WERI-Rb-1 (cell line): ENCODE results near the gene FAT2.

ENCODE experiments used
- DNase-seq: peaks from one replicate; pipeline ENCODE4 v3.0.0-alpha.2; 2020
- H3K27ac ChIP-seq: fragments of 250-450 bp; sonication (Bioruptor Pico); 2 replicates; pipeline ENCODE4 v1.5.1; 2020; ENCODE audit warnings: mild to moderate bottlenecking, moderate library complexity
- H3K27me3 ChIP-seq: fragments of 250-450 bp; sonication (Bioruptor Pico); 2 replicates; pipeline ENCODE4 v1.5.1; 2021; ENCODE audit warnings: mild to moderate bottlenecking, low read depth, moderate library complexity; ENCODE audit not compliant: insufficient read depth, severe bottlenecking
- H3K36me3 ChIP-seq: fragments of 250-450 bp; sonication (Bioruptor Pico); 2 replicates; pipeline ENCODE4 v1.5.1; 2020; ENCODE audit warnings: mild to moderate bottlenecking, moderate library complexity
- H3K4me3 ChIP-seq: 2 replicates; pipeline ENCODE4 v1.5.1; 2011; ENCODE audit warnings: low read depth, mild to moderate bottlenecking, control low read depth, low read length
- H3K9me3 ChIP-seq: fragments of 250-450 bp; sonication (Bioruptor Pico); 2 replicates; pipeline ENCODE4 v1.5.1; 2021; ENCODE audit warnings: mild to moderate bottlenecking, moderate library complexity; ENCODE audit not compliant: severe bottlenecking
- TF ChIP-seq, protein P1 (sequence below): IDR thresholded peaks from 2 replicates; pipeline ENCODE4 v1.5.1; 2011; ENCODE audit warnings: low read depth, mild to moderate bottlenecking, control low read depth, inconsistent platforms, low read length

The FAT2 gene

DNA sequence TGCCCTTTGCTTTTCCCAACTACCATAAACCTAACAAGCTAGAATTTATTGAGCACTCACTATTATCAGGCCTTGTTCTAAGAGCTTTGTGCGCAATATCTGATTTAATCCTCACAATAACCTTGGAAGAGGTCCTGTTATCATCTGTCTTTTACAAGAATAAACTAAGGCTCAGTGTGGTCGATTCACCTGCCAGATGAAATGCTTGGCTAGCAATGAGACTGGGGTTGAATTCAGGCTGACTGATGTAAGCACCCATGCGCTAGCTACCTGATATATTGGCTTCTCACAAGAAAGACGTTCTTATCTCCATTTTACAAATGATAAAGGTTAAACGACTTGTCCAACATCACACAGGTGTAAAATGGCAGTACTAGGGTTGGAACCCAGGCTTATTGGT, 37.4 kb downstream of the FAT2 start:
- no peak overlapping the region for H3K4me3 ChIP-seq
- DNase-seq, result no peak
- TF ChIP-seq, protein P1, sequence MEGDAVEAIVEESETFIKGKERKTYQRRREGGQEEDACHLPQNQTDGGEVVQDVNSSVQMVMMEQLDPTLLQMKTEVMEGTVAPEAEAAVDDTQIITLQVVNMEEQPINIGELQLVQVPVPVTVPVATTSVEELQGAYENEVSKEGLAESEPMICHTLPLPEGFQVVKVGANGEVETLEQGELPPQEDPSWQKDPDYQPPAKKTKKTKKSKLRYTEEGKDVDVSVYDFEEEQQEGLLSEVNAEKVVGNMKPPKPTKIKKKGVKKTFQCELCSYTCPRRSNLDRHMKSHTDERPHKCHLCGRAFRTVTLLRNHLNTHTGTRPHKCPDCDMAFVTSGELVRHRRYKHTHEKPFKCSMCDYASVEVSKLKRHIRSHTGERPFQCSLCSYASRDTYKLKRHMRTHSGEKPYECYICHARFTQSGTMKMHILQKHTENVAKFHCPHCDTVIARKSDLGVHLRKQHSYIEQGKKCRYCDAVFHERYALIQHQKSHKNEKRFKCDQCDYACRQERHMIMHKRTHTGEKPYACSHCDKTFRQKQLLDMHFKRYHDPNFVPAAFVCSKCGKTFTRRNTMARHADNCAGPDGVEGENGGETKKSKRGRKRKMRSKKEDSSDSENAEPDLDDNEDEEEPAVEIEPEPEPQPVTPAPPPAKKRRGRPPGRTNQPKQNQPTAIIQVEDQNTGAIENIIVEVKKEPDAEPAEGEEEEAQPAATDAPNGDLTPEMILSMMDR, result no peak
- no peak overlapping the region for H3K27ac ChIP-seq
- H3K36me3 ChIP-seq, result no peaks in the 10 kb centered on the region
- no peaks in the 10 kb centered on the region for H3K9me3 ChIP-seq
- peaks cover 2% of the 10 kb centered on the region for H3K27me3 ChIP-seq

DNA sequence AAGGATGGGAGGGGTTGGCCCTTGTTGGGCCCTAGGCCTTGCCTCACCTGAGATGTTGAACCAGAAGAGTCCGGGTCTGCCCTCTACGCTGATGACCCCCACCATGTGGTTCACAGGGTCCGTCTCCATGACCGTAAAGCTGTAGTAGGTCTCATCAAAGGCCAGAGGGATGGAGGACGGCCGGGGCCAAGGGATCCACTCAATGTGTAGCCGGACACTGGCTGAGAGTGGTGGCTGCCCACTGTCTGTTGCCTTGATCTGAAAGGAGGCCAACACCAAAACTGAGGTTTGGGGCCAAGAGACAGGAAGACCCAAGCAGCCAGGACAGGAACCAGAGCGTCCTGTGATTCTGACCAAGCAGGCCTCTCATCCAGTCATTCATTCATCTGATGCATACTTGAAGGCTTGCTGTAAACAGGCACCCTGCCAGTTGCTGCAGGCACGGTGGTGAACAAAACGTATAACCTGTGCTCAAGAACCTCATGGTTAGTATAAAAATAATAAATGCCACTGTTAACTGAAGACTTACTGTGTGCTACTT, 37.9 kb downstream of the FAT2 start:
- Histone ChIP-seq H3K27ac (no peak overlapping the region), H3K9me3 (no peaks in the 10 kb centered on the region), H3K36me3 (no peaks in the 10 kb centered on the region), H3K4me3 (no peak overlapping the region), H3K27me3 (no peaks in the 10 kb centered on the region)
- TF ChIP-seq, protein P1, result no peak
- DNase-seq, result no peak

DNA sequence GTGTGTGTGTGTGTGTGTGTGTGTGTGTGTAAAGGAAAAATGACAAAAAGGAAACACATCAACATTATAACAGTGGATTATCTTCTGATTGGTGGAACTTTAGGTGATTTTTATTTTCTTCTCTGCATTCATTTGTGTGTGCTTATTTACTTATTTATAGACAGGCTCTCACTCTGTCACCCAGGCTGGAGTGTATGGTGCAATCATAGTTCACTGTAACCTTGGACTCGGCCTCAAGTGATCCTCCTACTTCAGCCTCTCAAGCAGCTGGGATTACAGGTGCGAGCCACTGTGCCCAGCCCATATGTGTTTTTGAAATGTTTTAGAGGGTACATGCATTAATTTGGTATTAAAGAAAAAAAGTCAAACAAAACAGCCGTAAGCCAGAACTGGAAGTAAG, 39.1 kb downstream of the FAT2 start:
- H3K27ac ChIP-seq, result no peak overlapping the region
- no peaks in the 10 kb centered on the region for H3K9me3 ChIP-seq
- no peaks in the 10 kb centered on the region for H3K27me3 ChIP-seq
- no peak for DNase-seq
- TF ChIP-seq, protein P1, result no peak
- H3K36me3 ChIP-seq, result no peaks in the 10 kb centered on the region
- no peak overlapping the region for H3K4me3 ChIP-seq

DNA sequence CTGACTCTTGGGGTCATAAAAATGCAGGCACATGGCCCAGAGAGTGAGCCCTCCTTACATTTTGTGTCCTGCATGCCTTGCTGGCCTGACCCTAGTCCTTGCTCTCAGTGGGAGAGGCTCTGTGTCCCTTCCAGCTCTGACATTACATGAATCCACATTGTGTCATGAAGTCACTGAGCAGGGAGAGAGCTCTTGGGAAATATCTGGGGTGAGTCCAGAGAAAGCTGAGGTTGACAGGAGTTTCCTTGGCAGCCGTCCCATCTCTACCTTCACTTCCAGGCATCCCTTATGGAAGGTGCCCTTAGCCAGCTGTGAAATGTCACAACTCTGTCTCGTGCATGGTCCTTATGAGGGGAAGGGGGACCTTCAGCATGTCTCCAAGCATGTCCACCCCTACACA, 41.0 kb downstream of the FAT2 start:
- Histone ChIP-seq H3K27me3 (no peaks in the 10 kb centered on the region), H3K36me3 (no peaks in the 10 kb centered on the region), H3K9me3 (no peaks in the 10 kb centered on the region), H3K27ac (no peak overlapping the region), H3K4me3 (no peak overlapping the region)
- no peak for DNase-seq
- TF ChIP-seq, protein P1, result no peak

DNA sequence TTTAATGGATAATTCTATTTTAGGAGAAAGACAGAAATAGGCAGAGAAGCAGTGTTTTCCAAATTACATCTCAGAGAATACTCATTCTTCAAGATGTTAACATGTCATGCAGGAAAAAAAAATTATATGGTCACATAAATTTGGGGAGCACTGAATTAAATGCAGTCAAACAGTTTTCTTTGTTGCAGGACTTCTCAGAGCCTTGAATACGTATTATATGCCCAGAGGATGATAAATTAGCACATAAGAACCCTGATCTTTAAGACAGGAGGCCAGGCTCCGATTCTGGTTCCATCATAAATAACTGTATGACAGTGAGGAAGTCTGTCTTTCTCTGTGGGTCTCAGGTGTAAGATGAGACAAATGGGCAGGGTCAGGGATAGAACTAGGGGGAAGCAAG, 41.4 kb downstream of the FAT2 start:
- TF ChIP-seq, protein P1, result no peak
- Histone ChIP-seq H3K27me3 (no peaks in the 10 kb centered on the region), H3K36me3 (no peaks in the 10 kb centered on the region), H3K9me3 (no peaks in the 10 kb centered on the region), H3K27ac (no peak overlapping the region), H3K4me3 (no peak overlapping the region)
- DNase-seq, result no peak

DNA sequence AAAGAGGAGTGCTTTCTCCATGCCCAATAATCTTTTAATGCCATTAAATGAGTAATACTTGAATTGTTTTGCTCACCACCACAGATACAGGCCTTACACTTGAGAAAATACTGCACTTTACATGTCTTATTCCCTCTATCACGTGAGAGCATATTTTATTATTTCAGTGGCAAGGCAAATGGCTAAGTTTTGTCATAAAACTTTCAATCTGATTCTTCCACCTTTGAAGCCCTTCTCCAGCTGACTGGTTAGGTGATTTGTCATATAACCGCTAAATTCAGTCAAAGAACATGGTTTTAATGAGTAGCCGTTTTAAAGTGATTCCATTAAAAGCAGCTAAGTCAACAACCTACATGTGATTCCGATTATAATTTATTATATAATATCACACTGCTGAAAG, 43.8 kb downstream of the FAT2 start:
- H3K36me3 ChIP-seq, result no peaks in the 10 kb centered on the region
- no peak for DNase-seq
- H3K27ac ChIP-seq, result no peak overlapping the region
- H3K27me3 ChIP-seq, result no peaks in the 10 kb centered on the region
- no peaks in the 10 kb centered on the region for H3K9me3 ChIP-seq
- no peak overlapping the region for H3K4me3 ChIP-seq
- TF ChIP-seq, protein P1, result no peak
